ENCODE data around the gene KRTAP20-3. TPM values are rescaled to one million over a fixed set of nuclear protein-coding genes. Genes with fewer than 3 reads are reported as not detected.

Gene KRTAP20-3
- total RNA-seq, 1 donor from 2014 or later, result not detected

DNA sequence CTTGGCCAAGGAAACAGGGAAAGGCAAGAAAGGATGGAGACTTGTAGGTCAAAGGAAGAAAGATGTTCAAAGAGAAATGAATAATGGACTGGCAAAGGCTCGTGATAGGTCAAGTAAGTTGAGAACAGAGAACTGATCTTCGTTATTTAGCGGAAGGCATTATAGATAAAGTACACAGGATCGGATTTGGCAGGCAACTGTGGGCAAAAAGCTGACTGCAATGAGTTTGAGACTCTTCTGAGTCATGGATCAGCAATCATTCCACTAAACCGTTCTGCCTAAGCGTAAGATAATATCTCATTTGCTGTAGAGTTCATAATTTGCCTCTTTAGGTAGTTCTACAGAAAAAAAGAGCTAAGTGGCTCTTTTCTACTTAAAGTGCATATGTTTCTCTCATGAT is 41.8 kb downstream of the KRTAP20-3 start:
- no peak for DNase-seq

DNA sequence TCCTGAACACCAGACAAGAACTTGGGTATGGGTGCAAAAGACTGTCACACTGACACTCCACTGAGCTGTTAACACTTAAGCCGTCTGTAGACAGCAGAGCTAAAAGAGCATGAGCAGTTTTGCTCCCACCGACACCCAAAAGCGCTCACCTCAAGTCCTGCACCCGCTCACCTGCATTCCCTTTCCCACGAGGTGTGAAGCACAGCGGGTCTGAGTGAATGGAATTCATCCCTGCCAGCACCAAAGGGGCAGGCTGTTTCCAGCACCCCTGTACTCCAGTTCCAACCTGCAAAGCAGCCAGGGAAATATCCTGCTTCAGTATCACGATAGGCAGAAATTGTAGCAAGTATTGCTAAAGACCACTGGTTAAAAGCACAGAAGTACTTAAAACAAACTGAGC is 47.2 kb downstream of the KRTAP20-3 start:
- no peak for DNase-seq

Small RNA genes lying within 50 kb of the gene (small RNA-seq; reads per million reads assigned to genes)
- gene KRTAP20-1 (ENCODE audit: low replicate concordance), result not detected
- not detected for gene KRTAP20-3 (ENCODE audit: low replicate concordance)
- gene KRTAP20-4 (ENCODE audit: low replicate concordance), result not detected
- gene KRTAP22-1 (ENCODE audit: low replicate concordance), result not detected

Other genes with a start within 250 kb of the KRTAP20-3 start
- gene KRTAP13-1, start 246.8 kb upstream of the KRTAP20-3 start, total RNA-seq, result not detected
- not detected for gene KRTAP13-3, start 216.9 kb upstream of the KRTAP20-3 start, total RNA-seq
- gene KRTAP13-4, start 212.6 kb upstream of the KRTAP20-3 start, total RNA-seq, result not detected
- not detected for gene KRTAP15-1, start 202.6 kb upstream of the KRTAP20-3 start, total RNA-seq
- gene KRTAP19-1, start 162.5 kb upstream of the KRTAP20-3 start, total RNA-seq, result not detected
- gene KRTAP19-2, start 155.4 kb upstream of the KRTAP20-3 start, total RNA-seq, result not detected
- gene KRTAP19-3, start 150.9 kb upstream of the KRTAP20-3 start, total RNA-seq, result not detected
- not detected for gene KRTAP19-4, start 145.7 kb upstream of the KRTAP20-3 start, total RNA-seq
- gene KRTAP19-5, start 140.7 kb upstream of the KRTAP20-3 start, total RNA-seq, result not detected
- gene KRTAP19-6, start 101.0 kb upstream of the KRTAP20-3 start, total RNA-seq, result not detected
- gene KRTAP19-7, start 81.5 kb upstream of the KRTAP20-3 start, total RNA-seq, result not detected
- not detected for gene KRTAP22-2, start 52.5 kb upstream of the KRTAP20-3 start, total RNA-seq
- not detected for gene KRTAP6-3, start 50.4 kb upstream of the KRTAP20-3 start, total RNA-seq
- not detected for gene KRTAP6-2, start 44.0 kb upstream of the KRTAP20-3 start, total RNA-seq
- gene KRTAP22-1, start 41.8 kb upstream of the KRTAP20-3 start, total RNA-seq, result not detected
- not detected for gene KRTAP6-1, start 28.9 kb upstream of the KRTAP20-3 start, total RNA-seq
- gene KRTAP20-1, start 26.4 kb upstream of the KRTAP20-3 start, total RNA-seq, result not detected
- gene KRTAP20-4, start 22.2 kb upstream of the KRTAP20-3 start, total RNA-seq, result not detected
- not detected for gene KRTAP20-2, start 7.7 kb upstream of the KRTAP20-3 start, total RNA-seq
- not detected for gene KRTAP21-3, start 75.9 kb downstream of the KRTAP20-3 start, total RNA-seq
- not detected for gene KRTAP21-2, start 104.4 kb downstream of the KRTAP20-3 start, total RNA-seq
- not detected for gene KRTAP21-1, start 112.6 kb downstream of the KRTAP20-3 start, total RNA-seq
- not detected for gene KRTAP8-1, start 170.4 kb downstream of the KRTAP20-3 start, total RNA-seq
- not detected for gene KRTAP7-1, start 186.9 kb downstream of the KRTAP20-3 start, total RNA-seq
- not detected for gene KRTAP11-1, start 238.7 kb downstream of the KRTAP20-3 start, total RNA-seq

Measured in tongue (tissue), 3 donors.